ENCODE results near the gene NAPSA.

NAPSA gene

DNA sequence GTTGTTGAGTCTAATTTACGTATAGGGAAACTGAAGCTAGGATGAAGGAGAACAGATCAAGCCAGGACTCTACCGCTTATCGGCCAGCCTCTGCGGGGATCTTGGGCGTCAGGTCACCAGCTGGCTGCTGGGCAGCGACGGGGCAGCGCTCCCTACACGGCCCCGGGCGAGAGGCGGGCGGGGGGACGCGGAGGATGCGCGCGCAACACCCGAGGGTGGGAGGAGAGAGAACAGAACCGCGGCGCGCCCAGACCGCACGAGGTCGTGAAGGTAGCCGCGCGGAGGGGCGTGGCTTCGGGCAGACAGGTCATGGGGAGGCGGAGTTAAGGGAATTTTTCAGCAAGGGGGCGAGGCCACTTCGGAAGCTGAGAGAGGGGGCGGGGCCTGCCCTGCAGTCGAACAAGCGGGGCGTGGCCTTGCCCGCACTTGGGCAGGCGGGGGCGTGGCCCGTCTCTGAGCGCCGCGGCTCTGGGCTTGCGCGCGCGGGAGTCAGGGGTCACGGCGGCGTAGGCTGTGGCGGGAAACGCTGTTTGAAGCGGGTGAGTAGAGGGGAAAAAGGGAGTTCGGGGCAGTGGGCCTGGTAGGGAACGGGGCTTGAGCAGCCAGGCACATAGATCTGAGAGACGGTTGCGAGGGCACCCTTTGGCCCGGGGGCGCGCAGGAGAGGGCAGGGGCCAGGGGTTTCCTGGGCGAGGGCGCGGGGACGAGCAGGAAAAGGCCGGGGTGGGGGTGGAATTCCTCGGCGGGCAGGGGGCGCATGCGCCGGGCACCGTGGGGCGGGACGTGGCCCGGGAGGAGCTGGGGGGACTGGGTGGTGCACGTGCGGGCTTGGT lies 18.6 kb upstream of the NAPSA start, which contains the start of gene POLD1:
TSS of gene POLD1 (plus strand) at position 496 of the 833 bp plus-strand sequence. CDS start 14,505 bp downstream, outside the sequence.
- DNase-seq (ENCODE audit: extremely low spot score): peak; percentile 99
- ChIA-PET POLR2A (interaction anchor here (0.6 to 2.3 kb wide), 15 partner anchors 9 to 84 kb away, joined by 3 to 27 read pairs (median 4); partner anchors contain the start of gene NR1H2), CTCF (interaction anchor here (1.3 to 2.2 kb wide), 2 partner anchors 15 to 172 kb away, joined by 3 to 4 read pairs; no protein-coding TSS in a partner anchor)
- no peak for TF ChIP-seq BHLHE40 (IDR thresholded peaks at IDR 0.05; ENCODE audit: borderline replicate concordance)
- TF ChIP-seq L3MBTL2 (conservative IDR thresholded peaks at IDR 0.05): peak; percentile 62
- no peak for TF ChIP-seq NFRKB (IDR thresholded peaks at IDR 0.05)
- peak; percentile 80; the same call in 1 of the 2 replicates for TF ChIP-seq HDGF (IDR thresholded peaks at IDR 0.05; ENCODE audit: borderline replicate concordance)

DNA sequence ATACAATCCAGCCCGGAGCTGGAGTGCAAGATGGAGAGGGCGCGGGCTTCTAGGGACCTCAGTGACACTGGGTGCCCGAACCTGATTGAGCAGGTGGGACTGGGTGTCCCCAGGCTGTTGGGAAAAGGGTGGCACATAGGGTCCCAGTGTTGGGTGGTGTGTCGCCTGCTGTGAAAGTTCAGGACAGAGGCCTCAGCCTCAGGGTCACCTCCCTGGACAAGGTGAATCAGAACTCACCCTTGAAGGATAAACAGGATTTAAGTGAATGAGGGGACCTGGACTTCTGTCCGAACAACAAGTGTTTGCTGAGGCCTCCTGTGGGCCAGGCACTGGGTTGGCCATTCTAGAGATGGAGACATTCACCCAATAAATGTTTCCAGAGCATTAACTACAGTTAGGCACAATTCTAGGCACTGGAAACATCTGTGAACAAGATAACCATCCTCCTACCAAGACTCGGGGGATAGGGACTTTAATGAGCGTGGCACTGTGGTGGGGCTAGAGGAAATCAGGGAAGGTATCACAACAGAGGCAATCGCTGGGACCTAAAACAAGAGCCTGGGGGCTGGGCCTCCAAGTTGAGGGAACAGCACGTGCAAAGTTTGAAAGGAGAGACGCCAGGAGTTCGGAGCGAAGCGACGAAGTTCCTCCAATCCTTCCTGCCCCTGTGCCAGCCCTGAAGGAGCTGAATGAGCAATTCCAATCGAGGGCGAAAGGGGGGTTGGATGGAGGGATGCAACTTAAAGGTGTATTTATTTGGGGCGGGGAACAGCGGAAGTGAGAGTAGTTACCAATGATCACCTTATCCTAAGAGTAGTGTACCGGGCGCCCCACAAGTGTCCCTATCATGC lies 17.8 kb upstream of the NAPSA start:
- ChIA-PET POLR2A (interaction anchor here (0.6 to 2.3 kb wide), 11 partner anchors 8 to 85 kb away, joined by 3 to 27 read pairs (median 4); partner anchors contain the start of gene NR1H2), CTCF (interaction anchor here (1.3 to 2.2 kb wide), 2 partner anchors 15 to 173 kb away, joined by 3 to 4 read pairs; no protein-coding TSS in a partner anchor)
- DNase-seq (ENCODE audit: extremely low spot score): no peak
- no peak for TF ChIP-seq HDGF (IDR thresholded peaks at IDR 0.05; ENCODE audit: borderline replicate concordance)
- no peak for TF ChIP-seq CTBP1 (IDR thresholded peaks at IDR 0.05; ENCODE audit: borderline replicate concordance)
- no peak for TF ChIP-seq ZNF384 (IDR thresholded peaks at IDR 0.05)
- TF ChIP-seq LEF1 (IDR thresholded peaks at IDR 0.05; ENCODE audit: borderline replicate concordance): no peak
- no peak for TF ChIP-seq NFRKB (IDR thresholded peaks at IDR 0.05)
- no peak for TF ChIP-seq SUZ12 (IDR thresholded peaks at IDR 0.05)
- TF ChIP-seq FOXM1 (IDR thresholded peaks at IDR 0.05; ENCODE audit: borderline replicate concordance): no peak
- no peak for TF ChIP-seq FOXK2 (IDR thresholded peaks at IDR 0.05)
- TF ChIP-seq ARNT (IDR thresholded peaks at IDR 0.05): no peak
- no peak for TF ChIP-seq ELF4 (IDR thresholded peaks at IDR 0.05)
- no peak for TF ChIP-seq L3MBTL2 (conservative IDR thresholded peaks at IDR 0.05)
- TF ChIP-seq FOXA1 (IDR thresholded peaks at IDR 0.05): no peak
- no peak for TF ChIP-seq TARDBP (IDR thresholded peaks at IDR 0.05)
- no peak for TF ChIP-seq BHLHE40 (IDR thresholded peaks at IDR 0.05; ENCODE audit: borderline replicate concordance)
- TF ChIP-seq SP1 (IDR thresholded peaks at IDR 0.05): no peak
- no peak for TF ChIP-seq PKNOX1 (IDR thresholded peaks at IDR 0.05)

DNA sequence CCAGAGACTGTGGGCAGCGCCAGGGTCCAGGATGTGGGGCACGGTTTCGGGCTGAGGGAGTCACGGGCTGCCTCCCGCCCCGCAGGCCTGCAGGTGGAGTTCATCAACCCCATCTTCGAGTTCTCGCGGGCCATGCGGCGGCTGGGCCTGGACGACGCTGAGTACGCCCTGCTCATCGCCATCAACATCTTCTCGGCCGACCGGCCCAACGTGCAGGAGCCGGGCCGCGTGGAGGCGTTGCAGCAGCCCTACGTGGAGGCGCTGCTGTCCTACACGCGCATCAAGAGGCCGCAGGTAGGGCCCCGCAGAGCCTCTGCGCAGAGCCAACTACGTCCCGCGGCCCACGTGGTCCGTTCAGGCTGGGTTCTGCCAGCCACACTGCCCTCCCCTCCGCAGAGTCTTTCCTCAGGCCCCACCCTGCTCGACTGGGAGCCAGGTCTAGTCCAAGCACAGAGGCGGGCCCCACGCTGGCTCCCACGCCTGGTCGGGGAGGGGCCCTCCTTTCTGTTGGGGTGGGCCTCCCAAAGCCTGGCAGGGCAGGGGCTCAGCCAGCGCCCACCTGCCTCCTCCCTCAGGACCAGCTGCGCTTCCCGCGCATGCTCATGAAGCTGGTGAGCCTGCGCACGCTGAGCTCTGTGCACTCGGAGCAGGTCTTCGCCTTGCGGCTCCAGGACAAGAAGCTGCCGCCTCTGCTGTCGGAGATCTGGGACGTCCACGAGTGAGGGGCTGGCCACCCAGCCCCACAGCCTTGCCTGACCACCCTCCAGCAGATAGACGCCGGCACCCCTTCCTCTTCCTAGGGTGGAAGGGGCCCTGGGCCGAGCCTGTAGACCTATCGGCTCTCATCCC lies 16.7 kb upstream of the NAPSA start:
- ChIA-PET CTCF (no interaction called here), POLR2A (no interaction called here)
- TF ChIP-seq FOXM1 (IDR thresholded peaks at IDR 0.05; ENCODE audit: borderline replicate concordance) (no peak), PKNOX1 (IDR thresholded peaks at IDR 0.05) (no peak), L3MBTL2 (conservative IDR thresholded peaks at IDR 0.05) (no peak), ARNT (IDR thresholded peaks at IDR 0.05) (no peak), TARDBP (IDR thresholded peaks at IDR 0.05) (no peak), FOXK2 (IDR thresholded peaks at IDR 0.05) (no peak), LEF1 (IDR thresholded peaks at IDR 0.05; ENCODE audit: borderline replicate concordance) (no peak), SUZ12 (IDR thresholded peaks at IDR 0.05) (no peak), CTBP1 (IDR thresholded peaks at IDR 0.05; ENCODE audit: borderline replicate concordance) (no peak), HDGF (IDR thresholded peaks at IDR 0.05; ENCODE audit: borderline replicate concordance) (no peak)
- no peak for DNase-seq (ENCODE audit: extremely low spot score)

DNA sequence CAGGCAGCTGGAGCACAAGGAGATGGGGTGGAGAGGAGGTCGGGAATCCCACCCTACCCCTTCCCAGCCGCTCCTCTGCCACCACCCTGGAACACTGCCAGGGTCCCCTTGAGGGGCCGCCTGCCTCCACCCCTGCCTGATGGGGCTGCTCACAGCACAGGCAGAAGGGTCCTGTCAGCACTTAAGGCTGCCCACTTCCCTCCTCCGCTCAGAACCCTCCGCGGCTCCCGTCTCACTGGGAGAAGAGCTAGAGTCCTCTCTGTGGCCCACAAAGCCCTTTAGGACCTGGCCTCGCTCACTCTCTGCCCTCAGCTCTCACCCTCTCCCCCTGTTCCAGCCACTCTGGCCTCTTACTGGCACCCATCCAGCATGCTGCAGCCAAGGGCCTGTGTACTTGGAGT lies 15.3 kb upstream of the NAPSA start:
- POLR2A ChIA-PET: no interaction called here
- TF ChIP-seq ZNF384 (IDR thresholded peaks at IDR 0.05) (no peak), L3MBTL2 (conservative IDR thresholded peaks at IDR 0.05) (no peak), ELF4 (IDR thresholded peaks at IDR 0.05) (no peak), ARNT (IDR thresholded peaks at IDR 0.05) (no peak), PKNOX1 (IDR thresholded peaks at IDR 0.05) (no peak), FOXA1 (IDR thresholded peaks at IDR 0.05) (no peak), BHLHE40 (IDR thresholded peaks at IDR 0.05; ENCODE audit: borderline replicate concordance) (no peak), SP1 (IDR thresholded peaks at IDR 0.05) (no peak), LEF1 (IDR thresholded peaks at IDR 0.05; ENCODE audit: borderline replicate concordance) (no peak), CTBP1 (IDR thresholded peaks at IDR 0.05; ENCODE audit: borderline replicate concordance) (no peak), NFRKB (IDR thresholded peaks at IDR 0.05) (no peak), FOXK2 (IDR thresholded peaks at IDR 0.05) (no peak)
- CTCF ChIA-PET: no interaction called here
- DNase-seq (ENCODE audit: extremely low spot score): no peak

GRCh38 chr19:50380137-50380536 lies 14.7 kb upstream of the NAPSA start:
- ChIA-PET POLR2A (no interaction called here), CTCF (no interaction called here)

More at GRCh38 chr19:50380137-50380536, 14.7 kb upstream of the NAPSA start:
- TF ChIP-seq FOXM1 (IDR thresholded peaks at IDR 0.05; ENCODE audit: borderline replicate concordance) (no peak), CTBP1 (IDR thresholded peaks at IDR 0.05; ENCODE audit: borderline replicate concordance) (no peak), LEF1 (IDR thresholded peaks at IDR 0.05; ENCODE audit: borderline replicate concordance) (no peak), SP1 (IDR thresholded peaks at IDR 0.05) (no peak), L3MBTL2 (conservative IDR thresholded peaks at IDR 0.05) (no peak)
- DNase-seq (ENCODE audit: extremely low spot score): no peak

Measured in HEK293T (cell line).